GM13977 (cell line): ENCODE results near the gene SLC5A3.

Experiments used
- DNase-seq: peaks from one replicate; pipeline ENCODE4 v3.0.0; 2012; ENCODE audit warnings: low spot score
- in situ Hi-C: fragments of 300-500 bp; cut with MboI; formaldehyde crosslinking; loops from one replicate; pipeline ENCODE4 v1.12.0; 2022; ENCODE audit warnings: low sequenced_read_pairs, low pct_unique_long_range_greater_than_20kb, mixed read lengths, inconsistent platforms; ENCODE audit not compliant: unreplicated experiment
- TF ChIP-seq, protein P1 (sequence below): IDR thresholded peaks from 2 replicates; pipeline ENCODE4 v1.5.1; 2012; ENCODE audit warnings: mild to moderate bottlenecking, control low read depth; ENCODE audit not compliant: insufficient read depth; ENCODE audit errors: extremely low read depth, missing control alignments

The SLC5A3 gene

GRCh38 chr21:34115160-34115559 lies 41.8 kb downstream of the SLC5A3 start:
- in situ Hi-C loops, result no loop called here
- TF ChIP-seq, protein P1, sequence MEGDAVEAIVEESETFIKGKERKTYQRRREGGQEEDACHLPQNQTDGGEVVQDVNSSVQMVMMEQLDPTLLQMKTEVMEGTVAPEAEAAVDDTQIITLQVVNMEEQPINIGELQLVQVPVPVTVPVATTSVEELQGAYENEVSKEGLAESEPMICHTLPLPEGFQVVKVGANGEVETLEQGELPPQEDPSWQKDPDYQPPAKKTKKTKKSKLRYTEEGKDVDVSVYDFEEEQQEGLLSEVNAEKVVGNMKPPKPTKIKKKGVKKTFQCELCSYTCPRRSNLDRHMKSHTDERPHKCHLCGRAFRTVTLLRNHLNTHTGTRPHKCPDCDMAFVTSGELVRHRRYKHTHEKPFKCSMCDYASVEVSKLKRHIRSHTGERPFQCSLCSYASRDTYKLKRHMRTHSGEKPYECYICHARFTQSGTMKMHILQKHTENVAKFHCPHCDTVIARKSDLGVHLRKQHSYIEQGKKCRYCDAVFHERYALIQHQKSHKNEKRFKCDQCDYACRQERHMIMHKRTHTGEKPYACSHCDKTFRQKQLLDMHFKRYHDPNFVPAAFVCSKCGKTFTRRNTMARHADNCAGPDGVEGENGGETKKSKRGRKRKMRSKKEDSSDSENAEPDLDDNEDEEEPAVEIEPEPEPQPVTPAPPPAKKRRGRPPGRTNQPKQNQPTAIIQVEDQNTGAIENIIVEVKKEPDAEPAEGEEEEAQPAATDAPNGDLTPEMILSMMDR, result no peak
- no peak for DNase-seq

GRCh38 chr21:34116569-34116968 lies 43.2 kb downstream of the SLC5A3 start:
- TF ChIP-seq, protein P1, result no peak
- DNase-seq, result no peak
- in situ Hi-C loops, result no loop called here

DNA sequence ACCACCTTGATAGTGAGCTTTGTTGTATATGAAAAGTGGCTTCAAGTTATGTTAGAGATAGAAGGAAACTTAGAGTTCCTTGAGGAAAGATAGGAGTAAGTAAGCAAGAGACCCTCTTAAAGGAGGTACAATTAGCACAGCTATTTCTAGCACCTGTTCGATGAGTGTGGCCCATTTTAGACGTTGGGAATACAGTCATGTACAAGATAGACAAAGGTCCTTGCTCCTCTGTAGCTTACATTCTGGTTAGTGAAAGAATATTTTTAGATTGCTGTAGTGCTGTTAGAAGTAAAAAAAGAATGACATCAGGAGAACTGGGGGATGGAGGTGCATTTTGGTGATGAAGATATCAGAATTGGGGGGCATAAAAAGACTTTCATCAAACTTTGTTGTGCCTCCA lies 47.5 kb downstream of the SLC5A3 start:
- in situ Hi-C loops, result no loop called here
- DNase-seq, result no peak
- TF ChIP-seq, protein P1, result no peak

DNA sequence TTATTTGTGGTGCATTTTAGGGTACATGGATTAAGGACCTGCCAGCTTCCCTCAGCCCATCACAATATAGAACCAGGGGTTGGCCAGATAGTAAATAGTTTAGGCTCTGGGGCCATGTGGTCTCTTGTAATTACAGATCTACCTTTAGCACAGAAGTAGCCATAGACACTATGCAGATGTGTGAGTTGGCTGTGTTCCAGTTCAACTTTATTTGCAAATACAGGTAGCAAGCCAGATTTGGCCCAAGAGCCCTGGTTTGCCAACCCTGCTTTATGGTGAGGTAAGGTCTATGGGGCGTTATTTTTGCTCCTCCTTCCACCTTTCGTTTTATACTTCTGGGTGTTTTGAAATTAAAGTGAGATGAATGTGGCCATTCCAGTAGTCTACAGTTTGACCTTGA lies 48.7 kb downstream of the SLC5A3 start:
- TF ChIP-seq, protein P1, result no peak
- in situ Hi-C loops, result no loop called here
- no peak for DNase-seq
